K562 (cell line): ENCODE measurements around the gene ARF1. TPM values are rescaled to one million over a fixed set of nuclear protein-coding genes. Genes with fewer than 3 reads are reported as not detected.

Source experiments
- ARID1B ChIP-seq: fragments of 450-650 bp; IDR thresholded peaks from 2 replicates; pipeline ENCODE4 v1.6.1; 2016; ENCODE audit warnings: antibody characterized with exemption, mild to moderate bottlenecking, inconsistent platforms
- CBFA2T3 ChIP-seq: fragments of 450-650 bp; IDR thresholded peaks from 2 replicates; pipeline ENCODE4 v1.6.1; 2017
- EGR1 ChIP-seq: fragments of 450-650 bp; conservative IDR thresholded peaks from 2 replicates; pipeline ENCODE4 v1.6.1; 2017; ENCODE audit warnings: mild to moderate bottlenecking
- ERF ChIP-seq: fragments of 450-650 bp; formaldehyde crosslinking; IDR thresholded peaks from 2 replicates; pipeline ENCODE4 v1.4.0; 2020; ENCODE audit warnings: mild to moderate bottlenecking, mixed read lengths
- HNRNPL ChIP-seq: fragments of 200-400 bp; formaldehyde crosslinking; IDR thresholded peaks from 2 replicates; pipeline ENCODE4 v1.6.1; 2017; ENCODE audit warnings: low read depth, mild to moderate bottlenecking, low read length
- JUND ChIP-seq, 2 experiments: IDR thresholded peaks; 2 replicates in 1 of 2; 3 replicates in 1 of 2; pipeline ENCODE4 v1.6.1; 2011; ENCODE audit warnings: borderline replicate concordance in 2 of 2, low read depth in 2 of 2, low read length in 2 of 2, improper control_type of control experiment in 1 of 2, missing biosample characterization in 1 of 2, missing genetic modification characterization in 1 of 2, missing genetic modification reagents in 1 of 2
- MCM7 ChIP-seq, 2 experiments: fragments of 450-650 bp; IDR thresholded peaks; 2 replicates each; pipeline ENCODE4 v1.6.1; 2016 to 2018
- NR2C2 ChIP-seq, 2 experiments: fragments of 200-800 bp in 1 of 2; sonication (Bioruptor generic) in 1 of 2; sonication (generic) in 1 of 2; formaldehyde crosslinking in 1 of 2; IDR thresholded peaks; 2 replicates each; pipeline versions ENCODE4 v1.6.1 to v1.8.0; 2016 to 2022; ENCODE audit warnings: mild to moderate bottlenecking in 1 of 2, missing compliant biosample characterization in 1 of 2, missing genetic modification characterization in 1 of 2, missing genetic modification reagents in 1 of 2
- NR2F6 ChIP-seq: fragments of 450-650 bp; formaldehyde crosslinking; IDR thresholded peaks from 2 replicates; pipeline ENCODE4 v1.4.0; 2020; ENCODE audit warnings: mild to moderate bottlenecking
- TBP ChIP-seq: optimal IDR thresholded peaks from 2 replicates; pipeline ENCODE3; 2011; ENCODE audit warnings: low read depth, low read length, improper control_type of control experiment
- TCF7L2 ChIP-seq: fragments of 150-350 bp; IDR thresholded peaks from 2 replicates; pipeline ENCODE4 v1.6.1; 2016; ENCODE audit warnings: low read depth, mild to moderate bottlenecking, low read length, moderate library complexity
- ZFX ChIP-seq: sonication (generic); formaldehyde crosslinking; IDR thresholded peaks from 2 replicates; pipeline ENCODE4 v1.8.0; 2022; ENCODE audit warnings: mild to moderate bottlenecking, missing genetic modification reagents, moderate library complexity
- ZNF12 ChIP-seq: sonication (generic); formaldehyde crosslinking; IDR thresholded peaks from 2 replicates; pipeline ENCODE4 v1.4.0; 2020; ENCODE audit warnings: mild to moderate bottlenecking, missing genetic modification reagents
- ZNF232 ChIP-seq: sonication (generic); formaldehyde crosslinking; IDR thresholded peaks from 2 replicates; pipeline ENCODE4 v1.8.0; 2022; ENCODE audit warnings: mild to moderate bottlenecking, missing genetic modification reagents
- ZNF780A ChIP-seq: fragments of 250-450 bp; sonication (Bioruptor Pico); IDR thresholded peaks from 2 replicates; pipeline ENCODE4 v1.5.0; 2021; ENCODE audit warnings: mild to moderate bottlenecking
- polyA plus RNA-seq, 8 experiments: library from polyadenylated mRNA; depleted of rRNA in 4 of 8; stranded (reverse) in 5 of 8; unstranded in 3 of 8; fragments of >200 nt; fragmentation: Nextera tagmentation in 2 of 8; fragmentation: Illumina TruSeq in 1 of 8; extraction: Ambion mirVana in 2 of 8; extraction: Trizol in 1 of 8; gene quantifications; 2 replicates each; pipeline versions ENCODE4 v1.2.1 to v1.2.3, GENCODE V29; 2011 to 2014; ENCODE audit warnings: inconsistent platforms in 1 of 8, missing spikeins in 1 of 8
- total RNA-seq, 7 experiments: library from RNA; depleted of rRNA in 6 of 7; stranded (reverse); fragments of >200 nt in 6 of 7; fragmentation: Illumina TruSeq in 2 of 7; extraction: Trizol in 2 of 7; gene quantifications; 2 replicates each; pipeline versions ENCODE4 v1.2.1 to v1.2.3, GENCODE V29; 2011 to 2021; ENCODE audit warnings: low replicate concordance in 1 of 7
- TF ChIP-seq, protein P1 (sequence below), 2 experiments: fragments of 150-350 bp in 1 of 2; IDR thresholded peaks; 2 replicates each; pipeline ENCODE4 v1.6.1; 2012 to 2016; ENCODE audit warnings: low read depth in 2 of 2, low read length in 2 of 2, mild to moderate bottlenecking in 1 of 2, moderate library complexity in 1 of 2
- TF ChIP-seq, protein P2 (sequence below), 3 experiments: fragments of 200-800 bp in 1 of 3; sonication (Bioruptor generic) in 1 of 3; sonication (generic) in 1 of 3; formaldehyde crosslinking in 1 of 3; IDR thresholded peaks; 2 replicates each; pipeline versions ENCODE4 v1.6.1 to v1.8.0; 2016 to 2022; ENCODE audit warnings: mild to moderate bottlenecking in 2 of 3, missing compliant biosample characterization in 2 of 3, missing genetic modification characterization in 2 of 3, missing genetic modification reagents in 1 of 3
- TF ChIP-seq, protein P3 (sequence below): fragments of 250-450 bp; sonication (Bioruptor Pico); IDR thresholded peaks from 2 replicates; pipeline ENCODE4 v1.8.0; 2022; ENCODE audit warnings: moderate library complexity, mild to moderate bottlenecking, inconsistent platforms
- TF ChIP-seq, protein P4 (sequence below): sonication (generic); formaldehyde crosslinking; IDR thresholded peaks from 2 replicates; pipeline ENCODE4 v1.8.1; 2022; ENCODE audit warnings: missing genetic modification reagents

Gene ARF1
- total and polyA plus RNA-seq, 9 of the 15 experiments (the other 6 are each of a cell fraction or from before 2014, with no cell fraction given): 69.8 to 593 (median 325) TPM

DNA sequence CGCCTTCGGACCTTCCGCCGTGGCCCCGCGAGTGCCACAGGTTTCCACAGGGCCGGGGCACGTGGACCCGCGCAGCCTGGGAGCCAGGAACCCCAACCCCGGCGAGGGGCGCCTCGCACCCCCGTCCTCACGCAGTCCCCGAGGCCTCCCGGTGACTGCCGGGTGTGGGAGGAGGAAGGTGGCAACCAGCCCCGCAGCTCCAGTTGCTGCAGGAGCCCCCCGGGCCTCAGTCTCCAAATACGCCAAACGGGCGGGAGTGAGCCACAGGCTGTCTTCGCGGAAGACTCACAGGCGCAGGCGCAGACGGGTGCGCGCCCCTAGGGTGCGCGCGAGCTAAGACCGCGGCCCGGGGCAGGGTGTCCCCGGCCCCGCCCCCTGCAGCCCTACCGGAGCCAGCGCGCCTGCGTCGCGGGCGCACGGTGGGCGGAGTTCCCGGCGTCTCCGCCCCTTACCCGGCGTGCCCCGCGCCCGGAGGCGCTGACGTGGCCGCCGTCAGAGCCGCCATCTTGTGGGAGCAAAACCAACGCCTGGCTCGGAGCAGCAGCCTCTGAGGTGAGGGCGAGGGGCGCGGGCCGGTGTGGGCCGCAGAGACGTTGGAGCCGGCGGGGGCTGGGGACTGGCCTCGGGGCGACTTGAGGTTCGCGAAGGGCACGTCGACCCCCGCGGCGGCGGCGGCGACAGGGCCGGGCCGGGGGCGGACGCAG lies at the start of gene ARF1 (continued):
- no peak for TF ChIP-seq TCF7L2
- TF ChIP-seq NR2F6 (CRISPR knock-in tag): 0 out of 2 replicates have a peak, but pooled peaks have one; percentile 63
- TF ChIP-seq, protein P1, sequence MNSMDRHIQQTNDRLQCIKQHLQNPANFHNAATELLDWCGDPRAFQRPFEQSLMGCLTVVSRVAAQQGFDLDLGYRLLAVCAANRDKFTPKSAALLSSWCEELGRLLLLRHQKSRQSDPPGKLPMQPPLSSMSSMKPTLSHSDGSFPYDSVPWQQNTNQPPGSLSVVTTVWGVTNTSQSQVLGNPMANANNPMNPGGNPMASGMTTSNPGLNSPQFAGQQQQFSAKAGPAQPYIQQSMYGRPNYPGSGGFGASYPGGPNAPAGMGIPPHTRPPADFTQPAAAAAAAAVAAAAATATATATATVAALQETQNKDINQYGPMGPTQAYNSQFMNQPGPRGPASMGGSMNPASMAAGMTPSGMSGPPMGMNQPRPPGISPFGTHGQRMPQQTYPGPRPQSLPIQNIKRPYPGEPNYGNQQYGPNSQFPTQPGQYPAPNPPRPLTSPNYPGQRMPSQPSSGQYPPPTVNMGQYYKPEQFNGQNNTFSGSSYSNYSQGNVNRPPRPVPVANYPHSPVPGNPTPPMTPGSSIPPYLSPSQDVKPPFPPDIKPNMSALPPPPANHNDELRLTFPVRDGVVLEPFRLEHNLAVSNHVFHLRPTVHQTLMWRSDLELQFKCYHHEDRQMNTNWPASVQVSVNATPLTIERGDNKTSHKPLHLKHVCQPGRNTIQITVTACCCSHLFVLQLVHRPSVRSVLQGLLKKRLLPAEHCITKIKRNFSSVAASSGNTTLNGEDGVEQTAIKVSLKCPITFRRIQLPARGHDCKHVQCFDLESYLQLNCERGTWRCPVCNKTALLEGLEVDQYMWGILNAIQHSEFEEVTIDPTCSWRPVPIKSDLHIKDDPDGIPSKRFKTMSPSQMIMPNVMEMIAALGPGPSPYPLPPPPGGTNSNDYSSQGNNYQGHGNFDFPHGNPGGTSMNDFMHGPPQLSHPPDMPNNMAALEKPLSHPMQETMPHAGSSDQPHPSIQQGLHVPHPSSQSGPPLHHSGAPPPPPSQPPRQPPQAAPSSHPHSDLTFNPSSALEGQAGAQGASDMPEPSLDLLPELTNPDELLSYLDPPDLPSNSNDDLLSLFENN (IDR thresholded peaks at IDR 0.05; ENCODE audit: low read depth in 2 of 2, low read length in 2 of 2): peak in 1 of 2 experiments; percentile 42; a peak in 2 of 4 replicates
- TF ChIP-seq ARID1B: no peak
- no peak for TF ChIP-seq ZNF232
- TF ChIP-seq HNRNPL: 0 out of 2 replicates have a peak, but pooled peaks have one; percentile 9
- TF ChIP-seq, protein P2, sequence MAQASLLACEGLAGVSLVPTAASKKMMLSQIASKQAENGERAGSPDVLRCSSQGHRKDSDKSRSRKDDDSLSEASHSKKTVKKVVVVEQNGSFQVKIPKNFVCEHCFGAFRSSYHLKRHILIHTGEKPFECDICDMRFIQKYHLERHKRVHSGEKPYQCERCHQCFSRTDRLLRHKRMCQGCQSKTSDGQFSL (CRISPR knock-in tag; IDR thresholded peaks at IDR 0.05): 0 out of 2 replicates have a peak, but pooled peaks have one; percentile 28
- TF ChIP-seq, protein P2 (tag; IDR thresholded peaks at IDR 0.05): no peak
- TF ChIP-seq TBP: peak; percentile 85
- TF ChIP-seq EGR1: peak; percentile 10; the same call in 1 of the 2 replicates
- TF ChIP-seq ZNF12 (CRISPR knock-in tag): no peak
- peak; percentile 85 for TF ChIP-seq ZFX (CRISPR knock-in tag)
- TF ChIP-seq, protein P3, sequence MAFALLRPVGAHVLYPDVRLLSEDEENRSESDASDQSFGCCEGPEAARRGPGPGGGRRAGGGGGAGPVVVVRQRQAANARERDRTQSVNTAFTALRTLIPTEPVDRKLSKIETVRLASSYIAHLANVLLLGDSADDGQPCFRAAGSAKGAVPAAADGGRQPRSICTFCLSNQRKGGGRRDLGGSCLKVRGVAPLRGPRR (CRISPR knock-in tag): no peak
- TF ChIP-seq, protein P4, sequence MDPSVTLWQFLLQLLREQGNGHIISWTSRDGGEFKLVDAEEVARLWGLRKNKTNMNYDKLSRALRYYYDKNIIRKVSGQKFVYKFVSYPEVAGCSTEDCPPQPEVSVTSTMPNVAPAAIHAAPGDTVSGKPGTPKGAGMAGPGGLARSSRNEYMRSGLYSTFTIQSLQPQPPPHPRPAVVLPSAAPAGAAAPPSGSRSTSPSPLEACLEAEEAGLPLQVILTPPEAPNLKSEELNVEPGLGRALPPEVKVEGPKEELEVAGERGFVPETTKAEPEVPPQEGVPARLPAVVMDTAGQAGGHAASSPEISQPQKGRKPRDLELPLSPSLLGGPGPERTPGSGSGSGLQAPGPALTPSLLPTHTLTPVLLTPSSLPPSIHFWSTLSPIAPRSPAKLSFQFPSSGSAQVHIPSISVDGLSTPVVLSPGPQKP (CRISPR knock-in tag): no peak
- TF ChIP-seq MCM7 (IDR thresholded peaks at IDR 0.05): no peak
- TF ChIP-seq ERF (CRISPR knock-in tag): peak; percentile 95
- TF ChIP-seq NR2C2 (CRISPR knock-in tag; IDR thresholded peaks at IDR 0.05): no peak
- TF ChIP-seq NR2C2 (tag; IDR thresholded peaks at IDR 0.05): 0 out of 2 replicates have a peak, but pooled peaks have one; percentile 46
- TF ChIP-seq ZNF780A: no peak
- peak; percentile 2; the same call in 1 of the 2 replicates for TF ChIP-seq CBFA2T3
- peak; percentile 81 for TF ChIP-seq JUND (IDR thresholded peaks at IDR 0.05; ENCODE audit: borderline replicate concordance, low read depth, low read length)
- TF ChIP-seq JUND (tag; IDR thresholded peaks at IDR 0.05; ENCODE audit: borderline replicate concordance, low read depth, low read length): no peak; the same call in 2 of the 3 replicates
